GM19324 (cell line): ENCODE data around the gene IST1.
A peak's percentile ranks its signal among the peaks of the same experiment; 100 is the strongest.
"Not testable (repeated sequence)": the region's sequence is repeated elsewhere in the genome, so short reads cannot be mapped to it uniquely, and the experiment has no call there.

Source experiments
- ATAC-seq: cut with Tn5 transposase; IDR thresholded peaks from one replicate; pipeline ENCODE4 v1.9.1; 2021; ENCODE audit warnings: mild to moderate bottlenecking, moderate library complexity; ENCODE audit not compliant: unreplicated experiment, low FRiP score

IST1 gene

GRCh38 chr16:71894921-71895678 is at the start of gene IST1:
IST1 (plus strand) TSS chr16:71895531; CDS start chr16:71915641, 20,110 bp downstream.
- ATAC-seq, result peak; percentile 89

- ATAC-seq, result peak; percentile 84
Measured at GRCh38 chr16:71845639-71846430, 49.5 kb upstream of the IST1 start, which contains the start of gene ATXN1L. ATXN1L (plus strand) TSS chr16:71845976; CDS start chr16:71849741, 3,765 bp downstream.

- ATAC-seq, result no peak
Measured at GRCh38 chr16:71846431-71846830, 48.9 kb upstream of the IST1 start.

- no peak for ATAC-seq
Measured at GRCh38 chr16:71847096-71847495, 48.2 kb upstream of the IST1 start.

GRCh38 chr16:71848622-71849021 is 46.7 kb upstream of the IST1 start:
- no peak for ATAC-seq

- no peak for ATAC-seq
Measured at GRCh38 chr16:71851746-71852145, 43.6 kb upstream of the IST1 start.

- ATAC-seq, result no peak
Measured at GRCh38 chr16:71852158-71852557, 43.2 kb upstream of the IST1 start.

- ATAC-seq, result no peak
Measured at GRCh38 chr16:71852561-71852960, 42.8 kb upstream of the IST1 start.

- ATAC-seq, result peak; percentile 68
Measured at GRCh38 chr16:71853413-71853812, 41.9 kb upstream of the IST1 start.

GRCh38 chr16:71854369-71854948 is 40.9 kb upstream of the IST1 start:
- no peak for ATAC-seq

- no peak for ATAC-seq
Measured at GRCh38 chr16:71855937-71856662, 39.2 kb upstream of the IST1 start.

- no peak for ATAC-seq
Measured at GRCh38 chr16:71859762-71860521, 35.4 kb upstream of the IST1 start.

GRCh38 chr16:71863995-71864394 is 31.3 kb upstream of the IST1 start:
- ATAC-seq, result no peak

GRCh38 chr16:71865173-71865863 is 30.0 kb upstream of the IST1 start:
- no peak for ATAC-seq

- ATAC-seq, result not testable (repeated sequence)
Measured at GRCh38 chr16:71867175-71867574, 28.2 kb upstream of the IST1 start.

- no peak for ATAC-seq
Measured at GRCh38 chr16:71867939-71868338, 27.4 kb upstream of the IST1 start.

GRCh38 chr16:71869089-71869488 is 26.2 kb upstream of the IST1 start:
- ATAC-seq, result no peak

- ATAC-seq, result no peak
Measured at GRCh38 chr16:71870818-71871217, 24.5 kb upstream of the IST1 start.

GRCh38 chr16:71873199-71873598 is 22.1 kb upstream of the IST1 start:
- no peak for ATAC-seq
